ENCODE measurements around the gene FERMT2.

DNA sequence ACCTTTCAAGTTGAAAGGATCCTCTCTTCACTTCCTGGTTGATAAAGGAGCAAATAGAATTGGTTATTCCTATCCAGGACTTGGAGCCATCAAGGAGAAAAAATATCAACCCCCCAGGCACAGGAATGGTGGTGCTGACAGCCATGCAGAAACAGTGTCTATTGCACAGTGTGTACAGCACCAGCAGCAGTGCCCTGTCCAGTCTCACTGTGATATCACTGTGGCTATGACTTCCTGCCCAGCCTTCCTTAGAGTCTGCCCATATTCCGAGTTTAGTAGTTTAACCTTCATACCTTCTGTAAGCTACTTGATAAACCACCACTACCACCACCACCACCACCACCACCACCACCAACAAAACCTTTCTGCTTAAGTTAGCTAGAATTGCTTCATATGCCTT is 45.1 kb upstream of the FERMT2 start:
- no peak for TF ChIP-seq TAF1 (IDR thresholded peaks at IDR 0.05; ENCODE audit: low read depth)
- TF ChIP-seq, protein P1, sequence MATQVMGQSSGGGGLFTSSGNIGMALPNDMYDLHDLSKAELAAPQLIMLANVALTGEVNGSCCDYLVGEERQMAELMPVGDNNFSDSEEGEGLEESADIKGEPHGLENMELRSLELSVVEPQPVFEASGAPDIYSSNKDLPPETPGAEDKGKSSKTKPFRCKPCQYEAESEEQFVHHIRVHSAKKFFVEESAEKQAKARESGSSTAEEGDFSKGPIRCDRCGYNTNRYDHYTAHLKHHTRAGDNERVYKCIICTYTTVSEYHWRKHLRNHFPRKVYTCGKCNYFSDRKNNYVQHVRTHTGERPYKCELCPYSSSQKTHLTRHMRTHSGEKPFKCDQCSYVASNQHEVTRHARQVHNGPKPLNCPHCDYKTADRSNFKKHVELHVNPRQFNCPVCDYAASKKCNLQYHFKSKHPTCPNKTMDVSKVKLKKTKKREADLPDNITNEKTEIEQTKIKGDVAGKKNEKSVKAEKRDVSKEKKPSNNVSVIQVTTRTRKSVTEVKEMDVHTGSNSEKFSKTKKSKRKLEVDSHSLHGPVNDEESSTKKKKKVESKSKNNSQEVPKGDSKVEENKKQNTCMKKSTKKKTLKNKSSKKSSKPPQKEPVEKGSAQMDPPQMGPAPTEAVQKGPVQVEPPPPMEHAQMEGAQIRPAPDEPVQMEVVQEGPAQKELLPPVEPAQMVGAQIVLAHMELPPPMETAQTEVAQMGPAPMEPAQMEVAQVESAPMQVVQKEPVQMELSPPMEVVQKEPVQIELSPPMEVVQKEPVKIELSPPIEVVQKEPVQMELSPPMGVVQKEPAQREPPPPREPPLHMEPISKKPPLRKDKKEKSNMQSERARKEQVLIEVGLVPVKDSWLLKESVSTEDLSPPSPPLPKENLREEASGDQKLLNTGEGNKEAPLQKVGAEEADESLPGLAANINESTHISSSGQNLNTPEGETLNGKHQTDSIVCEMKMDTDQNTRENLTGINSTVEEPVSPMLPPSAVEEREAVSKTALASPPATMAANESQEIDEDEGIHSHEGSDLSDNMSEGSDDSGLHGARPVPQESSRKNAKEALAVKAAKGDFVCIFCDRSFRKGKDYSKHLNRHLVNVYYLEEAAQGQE (IDR thresholded peaks at IDR 0.05; ENCODE audit: low read depth), result no peak
- TF ChIP-seq CREB1 (IDR thresholded peaks at IDR 0.05; ENCODE audit: low read depth), result no peak
- no peak for TF ChIP-seq EP300 (IDR thresholded peaks at IDR 0.05; ENCODE audit: borderline replicate concordance)
- TF ChIP-seq TCF12 (IDR thresholded peaks at IDR 0.05; ENCODE audit: low read depth), result no peak
- TF ChIP-seq FOXM1 (IDR thresholded peaks at IDR 0.05; ENCODE audit: borderline replicate concordance, low read depth), result no peak
- TF ChIP-seq CEBPB (IDR thresholded peaks at IDR 0.05), result no peak
- no peak for TF ChIP-seq TEAD4 (IDR thresholded peaks at IDR 0.05)
